ENCODE results near the gene CSRP2. TPM values are rescaled to one million over a fixed set of nuclear protein-coding genes. Genes with fewer than 3 reads are reported as not detected.
A peak's percentile ranks its signal among the peaks of the same experiment; 100 is the strongest.

CSRP2 gene
- total and polyA plus RNA-seq, 2 of the 13 experiments (the other 11 are each of a cell fraction or from before 2014, with no cell fraction given), result 7.2 to 8.0 TPM

DNA sequence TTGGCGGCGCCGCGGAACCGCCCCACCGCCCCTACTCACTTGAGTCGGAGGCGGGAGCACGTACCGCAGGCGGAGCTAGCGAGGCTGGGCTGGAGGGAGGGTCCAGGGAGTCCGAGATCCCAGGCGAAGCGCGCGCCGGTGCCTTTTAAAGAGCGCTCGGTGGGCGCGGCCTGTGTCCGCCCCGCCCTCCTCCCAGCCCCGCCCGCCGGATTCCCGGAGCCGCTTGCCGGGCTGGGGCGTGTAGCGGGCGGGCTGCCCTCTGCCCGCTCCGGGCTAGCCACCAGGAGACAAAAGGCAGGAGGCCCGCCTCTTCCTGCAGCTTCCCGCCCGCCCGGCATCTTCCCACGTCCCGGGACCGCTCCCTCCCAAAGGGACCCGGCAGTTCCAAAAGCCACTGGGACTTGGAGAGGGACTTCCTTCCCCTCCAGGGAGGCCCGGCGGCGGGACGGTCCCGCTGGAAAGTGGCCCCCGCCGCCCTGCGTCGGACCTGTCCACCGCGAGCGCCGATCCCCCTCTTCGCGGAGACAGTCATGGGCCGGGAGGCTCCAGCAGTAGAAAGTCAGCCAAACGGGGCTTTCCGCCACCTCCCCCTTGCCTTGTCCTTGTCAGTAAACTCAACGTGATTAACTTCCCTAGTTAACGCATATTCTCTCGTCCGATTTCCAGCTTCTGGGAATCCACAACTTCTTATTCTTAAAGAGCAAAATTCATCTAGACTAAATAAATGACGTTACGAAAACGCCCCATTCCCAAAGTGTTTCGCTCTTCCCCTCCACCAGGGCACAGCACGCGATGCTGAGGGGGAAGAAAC, at the start of gene CSRP2 (continued):
- TF ChIP-seq, protein P1, sequence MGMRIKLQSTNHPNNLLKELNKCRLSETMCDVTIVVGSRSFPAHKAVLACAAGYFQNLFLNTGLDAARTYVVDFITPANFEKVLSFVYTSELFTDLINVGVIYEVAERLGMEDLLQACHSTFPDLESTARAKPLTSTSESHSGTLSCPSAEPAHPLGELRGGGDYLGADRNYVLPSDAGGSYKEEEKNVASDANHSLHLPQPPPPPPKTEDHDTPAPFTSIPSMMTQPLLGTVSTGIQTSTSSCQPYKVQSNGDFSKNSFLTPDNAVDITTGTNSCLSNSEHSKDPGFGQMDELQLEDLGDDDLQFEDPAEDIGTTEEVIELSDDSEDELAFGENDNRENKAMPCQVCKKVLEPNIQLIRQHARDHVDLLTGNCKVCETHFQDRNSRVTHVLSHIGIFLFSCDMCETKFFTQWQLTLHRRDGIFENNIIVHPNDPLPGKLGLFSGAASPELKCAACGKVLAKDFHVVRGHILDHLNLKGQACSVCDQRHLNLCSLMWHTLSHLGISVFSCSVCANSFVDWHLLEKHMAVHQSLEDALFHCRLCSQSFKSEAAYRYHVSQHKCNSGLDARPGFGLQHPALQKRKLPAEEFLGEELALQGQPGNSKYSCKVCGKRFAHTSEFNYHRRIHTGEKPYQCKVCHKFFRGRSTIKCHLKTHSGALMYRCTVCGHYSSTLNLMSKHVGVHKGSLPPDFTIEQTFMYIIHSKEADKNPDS (CRISPR knock-in tag; IDR thresholded peaks at IDR 0.05), result no peak
- TF ChIP-seq ZBTB20 (CRISPR knock-in tag; IDR thresholded peaks at IDR 0.05; ENCODE audit: borderline replicate concordance, low read depth), result no peak
- TF ChIP-seq, protein P2, sequence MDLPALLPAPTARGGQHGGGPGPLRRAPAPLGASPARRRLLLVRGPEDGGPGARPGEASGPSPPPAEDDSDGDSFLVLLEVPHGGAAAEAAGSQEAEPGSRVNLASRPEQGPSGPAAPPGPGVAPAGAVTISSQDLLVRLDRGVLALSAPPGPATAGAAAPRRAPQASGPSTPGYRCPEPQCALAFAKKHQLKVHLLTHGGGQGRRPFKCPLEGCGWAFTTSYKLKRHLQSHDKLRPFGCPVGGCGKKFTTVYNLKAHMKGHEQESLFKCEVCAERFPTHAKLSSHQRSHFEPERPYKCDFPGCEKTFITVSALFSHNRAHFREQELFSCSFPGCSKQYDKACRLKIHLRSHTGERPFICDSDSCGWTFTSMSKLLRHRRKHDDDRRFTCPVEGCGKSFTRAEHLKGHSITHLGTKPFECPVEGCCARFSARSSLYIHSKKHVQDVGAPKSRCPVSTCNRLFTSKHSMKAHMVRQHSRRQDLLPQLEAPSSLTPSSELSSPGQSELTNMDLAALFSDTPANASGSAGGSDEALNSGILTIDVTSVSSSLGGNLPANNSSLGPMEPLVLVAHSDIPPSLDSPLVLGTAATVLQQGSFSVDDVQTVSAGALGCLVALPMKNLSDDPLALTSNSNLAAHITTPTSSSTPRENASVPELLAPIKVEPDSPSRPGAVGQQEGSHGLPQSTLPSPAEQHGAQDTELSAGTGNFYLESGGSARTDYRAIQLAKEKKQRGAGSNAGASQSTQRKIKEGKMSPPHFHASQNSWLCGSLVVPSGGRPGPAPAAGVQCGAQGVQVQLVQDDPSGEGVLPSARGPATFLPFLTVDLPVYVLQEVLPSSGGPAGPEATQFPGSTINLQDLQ (CRISPR knock-in tag; IDR thresholded peaks at IDR 0.05), result 0 out of 2 replicates have a peak, but pooled peaks have one; percentile 29
- TF ChIP-seq, protein P3, sequence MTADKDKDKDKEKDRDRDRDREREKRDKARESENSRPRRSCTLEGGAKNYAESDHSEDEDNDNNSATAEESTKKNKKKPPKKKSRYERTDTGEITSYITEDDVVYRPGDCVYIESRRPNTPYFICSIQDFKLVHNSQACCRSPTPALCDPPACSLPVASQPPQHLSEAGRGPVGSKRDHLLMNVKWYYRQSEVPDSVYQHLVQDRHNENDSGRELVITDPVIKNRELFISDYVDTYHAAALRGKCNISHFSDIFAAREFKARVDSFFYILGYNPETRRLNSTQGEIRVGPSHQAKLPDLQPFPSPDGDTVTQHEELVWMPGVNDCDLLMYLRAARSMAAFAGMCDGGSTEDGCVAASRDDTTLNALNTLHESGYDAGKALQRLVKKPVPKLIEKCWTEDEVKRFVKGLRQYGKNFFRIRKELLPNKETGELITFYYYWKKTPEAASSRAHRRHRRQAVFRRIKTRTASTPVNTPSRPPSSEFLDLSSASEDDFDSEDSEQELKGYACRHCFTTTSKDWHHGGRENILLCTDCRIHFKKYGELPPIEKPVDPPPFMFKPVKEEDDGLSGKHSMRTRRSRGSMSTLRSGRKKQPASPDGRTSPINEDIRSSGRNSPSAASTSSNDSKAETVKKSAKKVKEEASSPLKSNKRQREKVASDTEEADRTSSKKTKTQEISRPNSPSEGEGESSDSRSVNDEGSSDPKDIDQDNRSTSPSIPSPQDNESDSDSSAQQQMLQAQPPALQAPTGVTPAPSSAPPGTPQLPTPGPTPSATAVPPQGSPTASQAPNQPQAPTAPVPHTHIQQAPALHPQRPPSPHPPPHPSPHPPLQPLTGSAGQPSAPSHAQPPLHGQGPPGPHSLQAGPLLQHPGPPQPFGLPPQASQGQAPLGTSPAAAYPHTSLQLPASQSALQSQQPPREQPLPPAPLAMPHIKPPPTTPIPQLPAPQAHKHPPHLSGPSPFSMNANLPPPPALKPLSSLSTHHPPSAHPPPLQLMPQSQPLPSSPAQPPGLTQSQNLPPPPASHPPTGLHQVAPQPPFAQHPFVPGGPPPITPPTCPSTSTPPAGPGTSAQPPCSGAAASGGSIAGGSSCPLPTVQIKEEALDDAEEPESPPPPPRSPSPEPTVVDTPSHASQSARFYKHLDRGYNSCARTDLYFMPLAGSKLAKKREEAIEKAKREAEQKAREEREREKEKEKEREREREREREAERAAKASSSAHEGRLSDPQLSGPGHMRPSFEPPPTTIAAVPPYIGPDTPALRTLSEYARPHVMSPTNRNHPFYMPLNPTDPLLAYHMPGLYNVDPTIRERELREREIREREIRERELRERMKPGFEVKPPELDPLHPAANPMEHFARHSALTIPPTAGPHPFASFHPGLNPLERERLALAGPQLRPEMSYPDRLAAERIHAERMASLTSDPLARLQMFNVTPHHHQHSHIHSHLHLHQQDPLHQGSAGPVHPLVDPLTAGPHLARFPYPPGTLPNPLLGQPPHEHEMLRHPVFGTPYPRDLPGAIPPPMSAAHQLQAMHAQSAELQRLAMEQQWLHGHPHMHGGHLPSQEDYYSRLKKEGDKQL (CRISPR knock-in tag; IDR thresholded peaks at IDR 0.05; ENCODE audit: low read depth), result no peak
- TF ChIP-seq RBM39 (IDR thresholded peaks at IDR 0.05; ENCODE audit: low read depth, low read length, poor library complexity, severe bottlenecking), result peak; percentile 60
- TF ChIP-seq, protein P4, sequence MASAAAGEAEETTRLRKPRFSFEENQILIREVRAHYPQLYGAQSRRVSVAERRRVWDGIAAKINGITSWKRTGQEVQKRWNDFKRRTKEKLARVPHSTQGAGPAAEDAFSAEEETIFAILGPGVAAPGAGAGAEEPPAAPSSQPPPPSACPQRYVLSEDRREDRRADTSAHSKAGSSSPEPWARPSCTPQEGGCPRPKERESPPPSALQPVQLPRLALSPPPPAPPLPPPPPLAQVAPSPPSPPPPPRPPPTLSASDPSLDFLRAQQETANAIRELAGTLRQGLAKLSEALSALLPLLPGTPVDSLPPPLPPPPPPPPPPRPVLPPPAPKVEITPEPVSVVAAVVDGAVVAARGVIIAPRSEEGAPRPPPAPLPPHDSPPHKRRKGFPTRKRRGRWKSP (CRISPR knock-in tag; IDR thresholded peaks at IDR 0.05), result no peak
- no peak for TF ChIP-seq JUND (CRISPR knock-in tag; IDR thresholded peaks at IDR 0.05)
- TF ChIP-seq ZBTB38 (CRISPR knock-in tag; IDR thresholded peaks at IDR 0.05), result 0 out of 2 replicates have a peak, but pooled peaks have one; percentile 38
- TF ChIP-seq SOX6 (IDR thresholded peaks at IDR 0.05), result no peak
- TF ChIP-seq SOX6 (CRISPR knock-in tag; IDR thresholded peaks at IDR 0.05), result no peak
- TF ChIP-seq, protein P5, sequence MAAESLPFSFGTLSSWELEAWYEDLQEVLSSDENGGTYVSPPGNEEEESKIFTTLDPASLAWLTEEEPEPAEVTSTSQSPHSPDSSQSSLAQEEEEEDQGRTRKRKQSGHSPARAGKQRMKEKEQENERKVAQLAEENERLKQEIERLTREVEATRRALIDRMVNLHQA (CRISPR knock-in tag; IDR thresholded peaks at IDR 0.05), result no peak
- no peak for TF ChIP-seq MYNN (CRISPR knock-in tag; IDR thresholded peaks at IDR 0.05; ENCODE audit: low read depth)
- peak; percentile 44 for TF ChIP-seq ZNF746 (CRISPR knock-in tag; IDR thresholded peaks at IDR 0.05)
- TF ChIP-seq ISL2 (CRISPR knock-in tag; IDR thresholded peaks at IDR 0.05), result peak; percentile 33; the same call in 1 of the 2 replicates
- TF ChIP-seq, protein P6, sequence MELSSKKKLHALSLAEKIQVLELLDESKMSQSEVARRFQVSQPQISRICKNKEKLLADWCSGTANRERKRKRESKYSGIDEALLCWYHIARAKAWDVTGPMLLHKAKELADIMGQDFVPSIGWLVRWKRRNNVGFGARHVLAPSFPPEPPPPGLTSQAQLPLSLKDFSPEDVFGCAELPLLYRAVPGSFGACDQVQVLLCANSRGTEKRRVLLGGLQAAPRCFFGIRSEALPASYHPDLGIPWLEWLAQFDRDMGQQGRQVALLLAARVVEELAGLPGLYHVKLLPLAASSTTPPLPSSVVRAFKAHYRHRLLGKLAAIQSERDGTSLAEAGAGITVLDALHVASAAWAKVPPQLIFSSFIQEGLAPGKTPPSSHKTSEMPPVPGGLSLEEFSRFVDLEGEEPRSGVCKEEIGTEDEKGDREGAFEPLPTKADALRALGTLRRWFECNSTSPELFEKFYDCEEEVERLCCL (CRISPR knock-in tag; IDR thresholded peaks at IDR 0.05; ENCODE audit: borderline replicate concordance), result no peak

Data from HepG2 (cell line).